SK-N-SH (cell line): ENCODE measurements around the gene NT5C1B. TPM values are rescaled to one million over a fixed set of nuclear protein-coding genes. Genes with fewer than 3 reads are reported as not detected.

Experiments used
- CTCF ChIA-PET: fragments of 300-600, 350-600 bp; formaldehyde crosslinking; extraction: SDS; loops from one replicate; lab custom pipeline; 2021; lab: Yijun Ruan, JAX
- POLR2A ChIA-PET: fragments of 350-600 bp; sonication (Branson Sonifier 250); formaldehyde crosslinking; extraction: SDS; loops from one replicate; lab custom pipeline; 2020; ENCODE audit warnings: antibody characterized with exemption, inconsistent platforms; lab: Yijun Ruan, JAX
- DNase-seq: peaks from one replicate; pipeline ENCODE4 v3.0.0; 2012
- H2AFZ ChIP-seq: fragments of 200-600 bp; sonication (generic); 2 replicates; pipeline ENCODE4 v1.8.1; 2016; ENCODE audit warnings: antibody characterized with exemption, mild to moderate bottlenecking, low read depth
- H3F3A ChIP-seq: fragments of 200-600 bp; sonication (generic); replicated peaks from 2 replicates; pipeline ENCODE3; 2016; ENCODE audit warnings: antibody characterized with exemption, mild to moderate bottlenecking; ENCODE audit not compliant: insufficient read depth
- H3K27ac ChIP-seq, 2 experiments: fragments of 200-500 bp in 1 of 2; fragments of 200-600 bp in 1 of 2; sonication (Bioruptor generic) in 1 of 2; sonication (generic), shearing (Covaris generic) in 1 of 2; 2 replicates each; pipeline versions ENCODE4 v1.5.1 to v1.6.1; 2014 to 2016; ENCODE audit warnings: low read depth in 2 of 2, inconsistent platforms in 1 of 2, low read length in 1 of 2, mild to moderate bottlenecking in 1 of 2, mixed read lengths in 1 of 2
- H3K27me3 ChIP-seq: fragments of 200-600 bp; sonication (generic), shearing (Covaris generic); 2 replicates; pipeline ENCODE4 v1.6.1; 2016; ENCODE audit warnings: mixed run types; ENCODE audit not compliant: insufficient read depth
- H3K36me3 ChIP-seq, 2 experiments: fragments of 200-500 bp in 1 of 2; fragments of 200-600 bp in 1 of 2; sonication (Bioruptor generic) in 1 of 2; sonication (generic) in 1 of 2; replicated peaks in 1 of 2; 2 replicates each; pipeline versions ENCODE3 to v1.5.1; 2014 to 2016; ENCODE audit warnings: low read length in 1 of 2, mild to moderate bottlenecking in 1 of 2; ENCODE audit not compliant: insufficient read depth in 2 of 2, control insufficient read depth in 1 of 2
- H3K4me1 ChIP-seq, 2 experiments: fragments of 200-500 bp in 1 of 2; fragments of 200-600 bp in 1 of 2; sonication (Bioruptor generic) in 1 of 2; sonication (generic), shearing (Covaris generic) in 1 of 2; 2 replicates each; pipeline versions ENCODE4 v1.5.1 to v1.6.1; 2014 to 2016; ENCODE audit warnings: low read depth in 1 of 2, low read length in 1 of 2, mixed run types in 1 of 2; ENCODE audit not compliant: insufficient read depth in 2 of 2, control insufficient read depth in 1 of 2
- H3K4me2 ChIP-seq: fragments of 200-600 bp; sonication (generic), shearing (Covaris generic); 2 replicates; pipeline ENCODE4 v1.6.1; 2017; ENCODE audit warnings: mixed run types
- H3K4me3 ChIP-seq, 2 experiments: fragments of 200-500 bp in 1 of 2; fragments of 200-600 bp in 1 of 2; sonication (Bioruptor generic) in 1 of 2; sonication (generic), shearing (Covaris generic) in 1 of 2; 2 replicates each; pipeline versions ENCODE4 v1.5.1 to v1.8.1; 2014 to 2016; ENCODE audit warnings: low read depth in 2 of 2, inconsistent platforms in 1 of 2, low read length in 1 of 2, mild to moderate bottlenecking in 1 of 2, mixed read lengths in 1 of 2, moderate library complexity in 1 of 2
- H3K79me2 ChIP-seq: fragments of 200-600 bp; sonication (generic); 2 replicates; pipeline ENCODE4 v1.8.1; 2017; ENCODE audit warnings: mild to moderate bottlenecking; ENCODE audit not compliant: insufficient read depth
- H3K9ac ChIP-seq: fragments of 200-600 bp; sonication (generic); 2 replicates; pipeline ENCODE4 v1.6.1; 2017; ENCODE audit warnings: mixed run types
- H3K9me2 ChIP-seq: fragments of 200-600 bp; sonication (generic); 2 replicates; pipeline ENCODE4 v1.6.1; 2017; ENCODE audit warnings: mixed run types
- H3K9me3 ChIP-seq: fragments of 200-600 bp; sonication (generic); 2 replicates; pipeline ENCODE4 v1.6.1; 2017; ENCODE audit warnings: mixed run types, mild to moderate bottlenecking, moderate library complexity
- H4K20me1 ChIP-seq: fragments of 200-600 bp; sonication (generic); 2 replicates; pipeline ENCODE4 v1.6.1; 2017; ENCODE audit warnings: mild to moderate bottlenecking, mixed run types; ENCODE audit not compliant: insufficient read depth
- EP300 ChIP-seq, 2 experiments: IDR thresholded peaks; 2 replicates each; pipeline versions ENCODE4 v1.4.0 to v1.6.1; 2012; ENCODE audit warnings: borderline replicate concordance in 1 of 2, low read depth in 1 of 2, low read length in 1 of 2
- FOSL2 ChIP-seq: IDR thresholded peaks from 2 replicates; pipeline ENCODE4 v1.4.0; 2012; ENCODE audit warnings: low read depth, mild to moderate bottlenecking, moderate library complexity, borderline replicate concordance
- FOXM1 ChIP-seq: IDR thresholded peaks from 2 replicates; pipeline ENCODE4 v1.4.0; 2012; ENCODE audit warnings: low read depth, mild to moderate bottlenecking
- JUND ChIP-seq: IDR thresholded peaks from 2 replicates; pipeline ENCODE4 v1.4.0; 2012
- MEF2A ChIP-seq: IDR thresholded peaks from 2 replicates; pipeline ENCODE4 v1.4.0; 2012; ENCODE audit warnings: low read depth, borderline replicate concordance
- NFIC ChIP-seq: IDR thresholded peaks from 2 replicates; pipeline ENCODE4 v1.4.0; 2012; ENCODE audit warnings: borderline replicate concordance
- PBX3 ChIP-seq: IDR thresholded peaks from 2 replicates; pipeline ENCODE4; 2012
- RXRA ChIP-seq: IDR thresholded peaks from 2 replicates; pipeline ENCODE4 v1.4.0; 2012; ENCODE audit warnings: low read depth, mild to moderate bottlenecking, borderline replicate concordance
- TCF12 ChIP-seq: IDR thresholded peaks from 2 replicates; pipeline ENCODE4 v1.4.0; 2012
- WGBS: methylation state at CpG from one replicate; pipeline ENCODE4 v1.1.6; 2017; ENCODE audit warnings: low lambda C conversion rate; 5-methylcytosine and 5-hydroxymethylcytosine counted together
- polyA plus RNA-seq, 3 experiments: library from polyadenylated mRNA; depleted of rRNA; stranded (reverse); fragments of >200 nt; gene quantifications; 2 replicates each; pipeline ENCODE4 v1.2.3, GENCODE V29; 2012
- TF ChIP-seq, protein P1 (sequence below): fragments of 150-350 bp; IDR thresholded peaks from 2 replicates; pipeline ENCODE4 v1.6.1; 2016; ENCODE audit warnings: mild to moderate bottlenecking, low read depth, low read length
- TF ChIP-seq, protein P2 (sequence below): fragments of 150-350 bp; IDR thresholded peaks from 2 replicates; pipeline ENCODE4 v1.6.1; 2017; ENCODE audit warnings: antibody characterized with exemption, low read length, low read depth, borderline replicate concordance
- TF ChIP-seq, protein P3 (sequence below): IDR thresholded peaks from 2 replicates; pipeline ENCODE4 v1.4.0; 2012; ENCODE audit warnings: low read depth, borderline replicate concordance

NT5C1B gene
- polyA plus RNA-seq, 1 of the 3 experiments (the other 2 are of a cell fraction) = not detected

DNA sequence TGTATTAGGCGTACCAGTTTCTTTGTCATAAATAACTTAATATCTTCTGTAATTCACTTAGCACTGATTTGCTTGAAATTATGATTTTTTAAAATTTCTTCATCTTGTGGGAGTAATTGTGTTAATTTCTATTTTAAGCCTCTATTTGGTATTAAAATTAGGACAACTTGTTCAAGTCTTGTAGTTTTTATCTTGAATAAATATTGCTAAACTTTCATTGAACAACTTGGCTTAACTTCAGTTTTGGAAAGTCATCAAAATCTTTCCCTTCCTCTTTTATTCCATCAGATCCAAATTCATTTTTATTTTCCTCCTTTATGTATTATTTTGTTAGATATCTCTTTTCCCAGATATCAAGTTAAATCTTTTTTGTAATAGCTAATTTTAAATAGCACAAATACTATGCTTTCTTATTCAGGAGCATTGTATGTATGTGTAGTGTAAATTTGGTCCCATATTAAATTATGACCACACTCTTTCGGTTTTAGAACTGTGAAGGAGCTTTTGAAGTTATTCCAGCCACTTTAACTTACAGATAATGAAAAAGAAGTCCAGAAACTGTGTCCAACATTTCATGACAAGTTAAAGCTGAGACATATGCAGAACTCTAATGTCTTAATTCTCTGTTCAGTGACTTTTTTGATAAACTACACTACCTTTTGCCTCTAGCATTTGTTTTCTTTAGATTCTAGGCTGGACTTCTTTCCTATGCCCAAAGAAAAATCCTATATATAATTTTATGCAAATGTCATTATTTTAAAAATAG, 31.7 kb upstream of the NT5C1B start (continued):
- TF ChIP-seq, protein P1, sequence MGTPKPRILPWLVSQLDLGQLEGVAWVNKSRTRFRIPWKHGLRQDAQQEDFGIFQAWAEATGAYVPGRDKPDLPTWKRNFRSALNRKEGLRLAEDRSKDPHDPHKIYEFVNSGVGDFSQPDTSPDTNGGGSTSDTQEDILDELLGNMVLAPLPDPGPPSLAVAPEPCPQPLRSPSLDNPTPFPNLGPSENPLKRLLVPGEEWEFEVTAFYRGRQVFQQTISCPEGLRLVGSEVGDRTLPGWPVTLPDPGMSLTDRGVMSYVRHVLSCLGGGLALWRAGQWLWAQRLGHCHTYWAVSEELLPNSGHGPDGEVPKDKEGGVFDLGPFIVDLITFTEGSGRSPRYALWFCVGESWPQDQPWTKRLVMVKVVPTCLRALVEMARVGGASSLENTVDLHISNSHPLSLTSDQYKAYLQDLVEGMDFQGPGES = no peak

DNA sequence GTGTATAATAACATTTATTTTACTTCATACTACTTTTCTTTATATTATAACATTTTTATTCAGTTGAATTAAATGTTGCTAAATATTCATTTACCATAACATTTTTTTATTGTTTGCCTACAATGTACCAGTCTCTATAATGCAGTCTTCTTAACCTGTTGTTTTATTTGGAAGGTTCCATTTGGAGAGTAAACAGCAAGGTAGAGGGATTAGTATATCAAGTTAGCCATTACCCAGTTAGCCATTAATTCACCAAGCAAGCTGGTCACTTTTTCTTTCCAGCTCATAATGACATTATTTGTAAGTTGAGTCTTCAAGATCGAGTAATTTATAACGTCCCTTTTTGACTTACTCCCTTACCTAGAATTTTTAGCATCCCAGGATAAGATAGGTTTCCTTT, 29.7 kb upstream of the NT5C1B start:
- H3F3A ChIP-seq = peaks cover 25% of the 10 kb centered on the region
- H3K9me2 ChIP-seq = no peaks in the 10 kb centered on the region
- no peak overlapping the region for H3K4me3 ChIP-seq
- H2AFZ ChIP-seq = no peak overlapping the region
- no peaks in the 10 kb centered on the region for H4K20me1 ChIP-seq
- 93% methylated on average over 2 of the region's 2 CpGs for WGBS
- H3K4me2 ChIP-seq = no peak overlapping the region
- H3K79me2 ChIP-seq = no peaks in the 10 kb centered on the region
- ChIA-PET CTCF (interaction anchor here (1.0 to 1.7 kb wide), 2 partner anchors 10 to 36 kb away, joined by 3 to 6 read pairs; no protein-coding TSS in a partner anchor), POLR2A (no interaction called here)
- TF ChIP-seq FOSL2 = no peak
- no peak for TF ChIP-seq RXRA
- TF ChIP-seq FOXM1 = no peak
- no peak for TF ChIP-seq EP300 (IDR thresholded peaks at IDR 0.05; ENCODE audit: borderline replicate concordance in 1 of 2, low read depth in 1 of 2, low read length in 1 of 2)
- H3K4me1 ChIP-seq = peaks cover 0 to 20% of the 10 kb centered on the region in 2 experiments; a peak in 3 of 4 replicates
- no peak for DNase-seq
- H3K9me3 ChIP-seq = no peaks in the 10 kb centered on the region
- H3K9ac ChIP-seq = no peak overlapping the region
- H3K36me3 ChIP-seq = no peaks in the 10 kb centered on the region
- no peak overlapping the region for H3K27ac ChIP-seq
- H3K27me3 ChIP-seq = no peaks in the 10 kb centered on the region

- peak; percentile 82 for TF ChIP-seq MEF2A
- TF ChIP-seq NFIC = peak; percentile 14; the same call in 1 of the 2 replicates
- peak; percentile 42; the same call in 1 of the 2 replicates for TF ChIP-seq JUND
- no peak for TF ChIP-seq FOSL2
- no peak for TF ChIP-seq RXRA
- TF ChIP-seq PBX3 = peak; percentile 51; the same call in 1 of the 2 replicates
- peak in 1 of 2 experiments; percentile 40; a peak in 2 of 4 replicates for TF ChIP-seq EP300 (IDR thresholded peaks at IDR 0.05; ENCODE audit: borderline replicate concordance in 1 of 2, low read depth in 1 of 2, low read length in 1 of 2)
- TF ChIP-seq, protein P2, sequence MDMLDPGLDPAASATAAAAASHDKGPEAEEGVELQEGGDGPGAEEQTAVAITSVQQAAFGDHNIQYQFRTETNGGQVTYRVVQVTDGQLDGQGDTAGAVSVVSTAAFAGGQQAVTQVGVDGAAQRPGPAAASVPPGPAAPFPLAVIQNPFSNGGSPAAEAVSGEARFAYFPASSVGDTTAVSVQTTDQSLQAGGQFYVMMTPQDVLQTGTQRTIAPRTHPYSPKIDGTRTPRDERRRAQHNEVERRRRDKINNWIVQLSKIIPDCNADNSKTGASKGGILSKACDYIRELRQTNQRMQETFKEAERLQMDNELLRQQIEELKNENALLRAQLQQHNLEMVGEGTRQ = no peak
- TF ChIP-seq, protein P3, sequence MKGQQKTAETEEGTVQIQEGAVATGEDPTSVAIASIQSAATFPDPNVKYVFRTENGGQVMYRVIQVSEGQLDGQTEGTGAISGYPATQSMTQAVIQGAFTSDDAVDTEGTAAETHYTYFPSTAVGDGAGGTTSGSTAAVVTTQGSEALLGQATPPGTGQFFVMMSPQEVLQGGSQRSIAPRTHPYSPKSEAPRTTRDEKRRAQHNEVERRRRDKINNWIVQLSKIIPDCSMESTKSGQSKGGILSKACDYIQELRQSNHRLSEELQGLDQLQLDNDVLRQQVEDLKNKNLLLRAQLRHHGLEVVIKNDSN = no peak
- TF ChIP-seq TCF12 = peak; percentile 38; the same call in 1 of the 2 replicates
- CTCF ChIA-PET = interaction anchor here (1.4 to 2.9 kb wide), 3 partner anchors 9 to 93 kb away, joined by 3 to 11 read pairs (median 5); no protein-coding TSS in a partner anchor
- H3K27me3 ChIP-seq = no peaks in the 10 kb centered on the region
- H3K4me1 ChIP-seq = peaks cover 4 to 17% of the 10 kb centered on the region in 2 experiments; a peak in 3 of 4 replicates
- H2AFZ ChIP-seq = no peak overlapping the region; the same call in 1 of the 2 replicates
- no peaks in the 10 kb centered on the region for H3K36me3 ChIP-seq
- peaks cover 11% of the 10 kb centered on the region for H3F3A ChIP-seq
- no peak for DNase-seq
- no peak overlapping the region for H3K4me3 ChIP-seq
- H3K4me2 ChIP-seq = peak overlapping the region; percentile 19; the same call in 1 of the 2 replicates
- no peaks in the 10 kb centered on the region for H3K79me2 ChIP-seq
- no peaks in the 10 kb centered on the region for H3K9me2 ChIP-seq
- no peak overlapping the region for H3K9ac ChIP-seq
- no peaks in the 10 kb centered on the region for H4K20me1 ChIP-seq
- no peaks in the 10 kb centered on the region for H3K9me3 ChIP-seq
- POLR2A ChIA-PET = no interaction called here
- peak overlapping the region; percentile 53 to 64; a peak in 3 of 4 replicates for H3K27ac ChIP-seq
Observed at GRCh38 chr2:18614041-18614440, 24.7 kb upstream of the NT5C1B start.
